GM19099 (cell line): ENCODE data around the gene AUTS2.

Experiments used
- POLR2A ChIP-seq: IDR thresholded peaks from 3 replicates; pipeline ENCODE4 v1.6.1; 2011; ENCODE audit warnings: low read depth; ENCODE audit not compliant: insufficient read length; ENCODE audit errors: extremely low read depth

Gene AUTS2

DNA sequence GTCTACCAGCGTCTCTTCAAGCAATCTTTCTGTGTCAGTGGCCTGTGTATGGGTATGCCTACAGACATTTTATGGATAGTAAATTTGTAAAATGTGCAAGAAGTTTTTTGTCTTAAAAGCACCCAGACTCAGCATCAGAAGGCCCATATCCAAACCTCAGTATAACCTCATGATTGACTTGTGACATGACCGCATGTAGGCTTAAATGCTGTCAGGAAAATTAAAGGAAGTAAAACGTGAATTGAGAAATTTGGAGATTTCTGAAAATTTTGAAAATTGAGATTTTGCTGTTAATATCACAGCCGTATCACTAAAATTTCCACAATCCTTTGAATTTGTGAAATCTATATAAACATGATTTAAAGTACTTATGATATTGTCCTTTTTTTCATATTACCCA lies 410.2 kb downstream of the AUTS2 start:
- TF ChIP-seq POLR2A: no peak

DNA sequence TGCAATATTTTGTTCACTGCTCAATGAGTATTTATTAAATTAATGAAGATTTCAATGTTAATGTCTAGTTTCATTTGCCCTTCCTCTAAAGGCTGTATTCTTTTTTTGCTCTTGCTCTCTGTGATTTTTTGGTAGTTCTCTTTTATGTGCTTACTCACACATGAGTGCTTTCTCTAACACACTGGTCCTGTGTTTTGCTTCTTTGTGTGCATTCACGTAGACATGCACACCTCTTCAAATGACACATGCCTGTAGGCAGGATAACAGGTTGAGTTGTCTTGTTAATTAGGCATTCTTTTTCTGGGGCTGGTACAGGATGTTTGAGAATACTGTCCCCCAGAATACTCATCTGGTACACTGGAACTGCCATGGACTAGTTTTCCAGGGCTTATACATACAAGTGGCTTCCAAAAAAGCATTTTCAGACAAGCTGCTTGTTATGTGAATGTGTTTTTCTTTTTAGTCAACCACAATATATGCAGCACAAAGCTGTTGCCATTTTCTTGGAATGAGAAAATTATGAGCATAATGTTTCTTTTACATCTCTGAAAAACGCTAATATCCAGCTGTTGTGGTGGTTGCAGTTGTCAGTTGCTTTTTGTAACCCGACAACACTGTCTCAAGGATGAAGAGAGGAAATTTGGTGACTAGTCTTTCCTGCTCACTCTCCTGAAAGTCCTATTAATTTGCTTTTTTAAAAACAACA lies 416.4 kb downstream of the AUTS2 start:
- TF ChIP-seq POLR2A: no peak

DNA sequence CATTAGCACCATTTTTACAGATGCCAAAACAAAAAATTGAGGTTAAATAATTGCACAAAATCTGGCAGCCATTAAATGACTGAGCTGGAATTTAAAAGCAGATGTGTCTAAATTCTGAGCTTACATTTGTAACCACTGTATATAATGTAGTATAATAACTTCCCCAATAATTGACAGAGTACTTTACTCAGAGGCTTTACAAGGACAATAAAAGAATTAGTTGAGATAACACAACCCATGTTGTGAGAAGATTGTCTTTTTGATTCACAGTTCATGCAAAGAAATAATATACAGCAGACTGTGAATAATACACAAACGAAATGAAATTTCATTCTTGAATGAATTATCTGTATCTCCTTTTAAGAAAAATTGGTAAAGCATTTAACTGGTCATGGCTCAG lies 417.1 kb downstream of the AUTS2 start:
- no peak for TF ChIP-seq POLR2A

DNA sequence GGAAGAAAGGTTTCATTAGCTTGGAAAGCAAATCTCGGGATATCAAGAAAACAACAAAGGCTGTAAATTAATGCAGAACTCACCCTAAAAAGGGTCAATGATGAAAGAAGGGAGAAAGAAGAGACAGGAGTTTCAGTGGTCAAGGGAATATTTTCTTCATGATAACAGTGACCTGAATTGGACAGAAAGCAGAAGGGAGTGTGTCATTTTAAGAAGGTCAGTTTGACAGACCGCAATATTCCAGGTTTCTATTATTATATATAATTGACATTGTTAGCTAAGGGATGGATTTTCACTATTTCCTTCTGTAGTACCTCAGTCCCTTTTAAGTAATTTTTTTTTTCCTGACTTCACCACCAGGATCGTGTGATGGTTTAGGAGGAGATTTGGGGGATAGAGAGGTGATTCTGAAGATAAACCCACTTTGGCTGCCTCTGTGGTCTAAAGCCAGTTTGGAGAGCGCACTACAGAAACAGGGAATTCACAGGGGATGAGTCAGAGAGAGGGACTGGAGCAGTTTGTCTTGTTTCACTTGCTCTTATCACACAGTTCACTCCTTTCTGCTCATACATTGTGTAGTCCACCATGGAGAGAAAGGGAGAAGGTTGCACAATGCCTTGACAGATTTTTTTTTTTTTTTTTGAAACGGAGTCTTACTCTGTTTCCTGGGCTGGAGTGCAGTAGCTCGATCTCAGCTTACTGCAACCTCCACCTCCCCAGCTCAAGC lies 417.9 kb downstream of the AUTS2 start:
- no peak for TF ChIP-seq POLR2A

DNA sequence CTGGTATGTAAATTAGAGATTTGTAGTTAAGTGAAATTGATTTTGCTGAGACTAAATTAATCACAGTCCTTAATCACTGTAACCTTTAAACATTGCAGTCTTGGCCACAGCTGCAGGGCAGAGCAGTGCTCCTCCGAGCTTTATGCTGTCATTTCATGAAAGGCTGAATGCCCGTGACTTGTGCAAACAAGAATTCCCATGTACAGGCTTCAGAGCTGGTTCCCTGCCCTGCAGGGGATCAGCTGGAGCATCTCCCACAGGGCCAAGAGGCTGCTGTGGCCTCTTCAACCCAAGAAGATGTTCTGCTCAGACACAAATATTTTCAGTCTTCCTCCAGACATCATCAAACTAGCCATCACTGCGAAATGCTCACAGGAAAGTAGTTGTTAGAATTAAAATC lies 419.1 kb downstream of the AUTS2 start:
- TF ChIP-seq POLR2A: no peak

DNA sequence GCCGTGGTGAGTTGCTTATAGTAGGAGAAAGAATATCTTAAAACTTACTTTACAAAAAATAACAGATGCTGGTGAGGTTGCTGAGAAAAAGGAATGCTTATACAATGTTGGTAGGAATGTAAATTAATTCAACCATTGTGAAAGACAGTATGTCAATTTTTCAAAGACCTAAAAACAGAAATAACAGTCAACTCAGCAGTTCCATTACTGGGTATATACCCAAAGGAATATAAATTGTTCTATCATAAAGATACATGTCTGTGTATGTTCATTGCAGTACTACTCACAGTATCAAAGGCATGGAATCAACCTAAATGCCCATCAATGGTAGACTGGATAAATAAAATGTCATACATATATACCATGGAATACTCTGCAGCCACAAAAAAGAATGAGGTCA lies 420.4 kb downstream of the AUTS2 start:
- TF ChIP-seq POLR2A: no peak

DNA sequence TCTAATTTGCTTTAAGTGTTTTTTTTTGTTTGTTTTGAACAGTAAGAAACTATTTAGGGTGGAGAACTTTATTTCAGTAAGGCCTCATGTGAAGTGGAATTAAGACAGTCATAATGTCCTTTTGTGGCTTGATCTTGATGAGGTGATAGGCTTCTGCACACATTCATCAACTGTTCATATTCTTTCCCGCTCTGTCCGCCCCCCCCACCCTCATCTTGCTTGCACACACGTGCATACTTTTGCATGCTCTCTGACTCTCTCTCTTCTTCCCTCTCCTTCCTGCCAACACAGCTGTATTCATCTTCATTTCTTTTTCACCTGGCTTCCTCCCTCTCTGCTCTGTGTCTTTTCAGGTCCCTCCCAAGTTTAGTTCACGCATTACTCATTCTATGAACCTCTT lies 429.6 kb downstream of the AUTS2 start:
- no peak for TF ChIP-seq POLR2A

DNA sequence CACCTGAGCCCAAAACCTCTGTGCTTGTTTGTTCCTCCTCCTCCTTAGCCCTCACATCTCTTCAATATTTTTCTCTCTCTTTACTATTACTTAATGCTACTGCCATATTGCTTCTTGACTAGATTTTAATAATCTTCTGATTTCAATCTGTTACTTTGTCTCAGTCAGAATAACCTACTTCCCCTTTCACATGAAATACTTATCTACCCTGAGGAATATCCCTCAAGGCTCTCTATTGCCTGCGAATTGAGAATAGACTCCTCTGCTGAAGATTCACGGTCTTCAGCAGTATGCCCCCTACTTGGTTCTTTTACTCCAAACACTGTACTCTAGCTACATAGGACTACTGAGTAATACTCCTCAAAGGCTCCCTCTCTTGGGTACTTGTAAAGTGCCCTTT lies 430.3 kb downstream of the AUTS2 start:
- no peak for TF ChIP-seq POLR2A

DNA sequence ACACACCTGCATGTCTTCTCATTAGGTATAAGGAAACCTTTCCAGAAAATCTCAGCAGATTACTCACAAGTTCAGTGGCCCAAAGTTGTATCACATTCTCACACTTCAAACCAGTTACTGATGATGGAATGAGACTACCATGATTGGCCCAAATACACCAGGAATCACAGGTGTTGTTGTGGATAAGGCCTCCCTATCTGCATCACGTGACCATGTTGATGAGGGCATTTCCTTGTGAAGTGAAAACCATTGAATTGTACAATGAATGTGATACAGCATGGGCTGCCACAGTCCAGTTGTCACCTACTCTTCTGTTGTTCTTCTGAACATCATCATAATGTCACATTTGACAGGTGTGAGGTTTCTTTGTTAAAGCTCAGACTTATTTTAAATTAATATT lies 431.7 kb downstream of the AUTS2 start:
- no peak for TF ChIP-seq POLR2A

DNA sequence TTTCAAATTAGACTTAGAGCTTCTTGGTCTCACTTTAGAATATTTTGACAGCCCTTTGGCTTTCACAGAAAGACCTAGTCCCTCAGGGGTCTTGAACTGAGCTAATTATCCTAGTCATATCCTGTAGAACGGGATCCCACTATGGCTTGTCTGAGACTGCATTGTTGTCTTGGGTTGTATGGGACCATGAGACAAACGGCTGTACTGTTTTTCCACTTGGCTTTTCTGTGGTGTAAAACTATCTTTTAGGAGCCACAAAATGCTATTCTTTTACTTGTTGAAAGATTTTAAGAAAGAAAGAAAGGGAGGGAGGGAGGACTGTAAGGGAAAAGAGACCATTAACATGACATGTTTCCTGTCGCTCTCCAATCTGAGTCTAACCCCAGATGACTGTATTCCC lies 432.5 kb downstream of the AUTS2 start:
- no peak for TF ChIP-seq POLR2A

DNA sequence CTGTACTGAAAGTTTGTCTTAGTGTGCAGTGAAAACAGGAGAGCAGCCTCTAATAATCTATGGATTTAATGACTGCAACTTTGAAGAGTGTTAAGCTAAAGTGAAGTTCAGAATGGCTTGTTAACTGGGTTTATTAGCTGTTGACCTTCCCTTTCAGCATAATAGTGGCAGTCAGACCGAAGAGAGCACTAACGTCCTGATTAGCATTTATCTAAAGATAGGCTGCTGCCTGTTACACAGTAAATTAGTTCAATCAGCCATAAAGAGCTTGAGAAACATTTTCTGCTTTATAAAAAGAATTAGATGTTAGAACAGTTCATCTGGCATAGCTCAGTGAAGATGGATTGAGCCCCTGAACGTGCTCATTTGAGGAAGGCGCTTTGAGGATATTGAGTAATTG lies 433.0 kb downstream of the AUTS2 start:
- no peak for TF ChIP-seq POLR2A

DNA sequence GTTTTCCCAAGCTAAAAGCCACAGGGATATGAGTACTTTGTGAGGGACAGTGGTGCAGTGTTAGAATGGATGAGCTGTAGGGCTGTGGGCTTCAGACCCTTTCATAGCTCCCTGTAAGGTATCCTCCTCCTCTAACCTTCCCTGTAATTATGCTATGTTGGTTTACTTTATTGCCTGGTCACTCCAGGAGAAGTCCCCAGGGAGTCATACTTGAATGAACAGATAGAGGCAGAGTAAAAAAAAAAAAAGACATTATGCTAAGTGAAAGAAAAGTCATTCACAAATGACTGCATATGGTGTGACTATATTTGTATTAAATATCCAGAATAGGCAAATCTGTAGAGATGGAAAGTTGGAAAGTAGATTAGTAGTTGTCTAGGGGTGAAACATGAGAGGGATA lies 434.4 kb downstream of the AUTS2 start:
- TF ChIP-seq POLR2A: no peak

DNA sequence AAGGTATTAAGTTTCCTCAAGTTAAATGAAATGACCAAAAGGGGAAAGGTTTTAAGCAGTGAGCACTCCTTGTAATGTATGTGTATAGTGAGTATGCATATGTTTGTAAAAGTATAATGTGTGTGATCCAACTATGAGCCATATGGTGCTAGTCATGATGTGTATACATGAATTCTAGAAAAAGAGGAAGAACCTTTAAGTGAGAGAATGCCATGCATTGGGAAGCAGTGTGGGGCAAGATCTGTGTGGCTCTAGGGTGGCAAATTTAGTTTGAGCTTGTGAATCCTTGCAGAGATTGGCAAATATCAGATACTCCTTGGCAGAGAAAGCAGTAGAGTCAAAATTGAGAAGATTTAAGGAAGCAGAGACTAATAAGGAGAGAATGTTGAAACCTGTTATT lies 435.0 kb downstream of the AUTS2 start:
- TF ChIP-seq POLR2A: no peak

DNA sequence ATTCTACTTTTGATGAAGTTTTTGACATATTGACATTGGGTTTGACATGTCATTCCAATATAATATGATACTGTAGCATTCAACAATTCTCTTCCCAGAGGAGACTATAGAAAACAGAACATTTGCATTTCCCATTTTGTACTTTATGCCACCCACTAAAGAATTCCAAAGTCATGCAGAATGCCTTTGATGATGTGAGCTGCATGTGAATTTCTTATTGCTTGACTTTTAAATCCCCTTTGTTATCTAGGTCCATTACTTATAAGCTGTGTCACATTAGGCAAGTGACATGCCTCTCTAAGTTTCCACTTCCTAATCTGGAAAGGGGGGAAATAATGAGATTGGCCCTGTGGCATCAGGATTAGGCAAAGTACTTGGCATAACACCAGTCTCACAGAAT lies 436.7 kb downstream of the AUTS2 start:
- no peak for TF ChIP-seq POLR2A

DNA sequence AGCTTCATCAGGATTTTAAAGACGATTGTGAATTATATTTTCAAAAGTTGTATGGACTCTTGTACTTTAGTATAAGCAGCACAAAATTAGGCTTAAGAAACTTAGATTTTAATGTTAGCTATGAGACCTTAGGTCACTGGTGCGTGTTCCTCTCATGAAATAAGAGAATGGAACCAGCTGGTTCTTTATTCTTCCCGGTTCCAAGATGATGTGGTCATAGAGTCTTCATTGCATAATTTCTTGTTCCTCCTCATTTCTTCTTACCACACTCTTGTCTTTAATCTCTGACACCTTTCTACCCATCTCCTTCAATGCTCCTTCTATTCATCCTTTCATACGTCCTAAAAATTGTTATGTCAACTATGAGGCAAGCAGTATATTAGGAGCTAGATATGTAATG lies 437.2 kb downstream of the AUTS2 start:
- no peak for TF ChIP-seq POLR2A

DNA sequence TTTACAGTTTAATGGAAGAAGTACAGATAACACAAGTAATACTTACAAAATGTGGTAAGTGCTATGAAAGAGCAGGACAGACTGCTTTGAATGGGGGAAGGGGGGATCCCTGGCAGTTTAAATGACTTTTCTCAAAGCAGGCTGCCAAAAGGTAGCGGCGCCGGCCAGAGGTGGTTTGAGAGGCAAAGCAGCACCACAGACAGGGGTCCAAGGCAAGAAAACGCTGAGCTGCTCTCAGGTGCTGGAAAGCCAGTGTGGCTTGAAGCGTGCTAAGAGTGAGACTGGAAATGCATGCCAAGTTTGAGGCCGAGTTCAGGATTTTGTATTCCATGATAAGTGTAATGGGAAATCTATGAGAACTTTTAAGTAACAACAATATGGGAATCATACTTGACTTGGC lies 437.7 kb downstream of the AUTS2 start:
- TF ChIP-seq POLR2A: no peak

DNA sequence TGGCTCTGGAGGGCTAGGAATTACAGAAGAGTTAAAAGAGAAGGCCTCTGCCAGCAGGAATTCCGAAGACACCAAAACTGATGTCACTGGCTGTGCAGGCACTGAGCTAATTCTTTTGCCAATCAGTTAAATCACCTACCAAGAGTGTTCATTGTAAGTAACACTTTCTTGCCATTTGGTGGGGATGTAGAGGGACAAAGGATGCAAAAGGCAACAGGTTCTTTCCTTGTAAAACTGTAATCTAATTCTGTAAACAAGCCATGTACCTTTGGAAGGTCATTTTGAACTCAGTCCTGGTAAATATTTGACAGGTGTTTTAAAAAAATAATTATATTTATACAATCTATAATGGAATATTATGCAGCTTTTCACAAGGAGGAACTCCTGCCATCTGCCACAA lies 438.4 kb downstream of the AUTS2 start:
- no peak for TF ChIP-seq POLR2A
